Erythroblast (primary cell): ENCODE data around the gene SZT2.
"Not testable (repeated sequence)": the region's sequence is repeated elsewhere in the genome, so short reads cannot be mapped to it uniquely, and the experiment has no call there.

Experiments
- DNase-seq, 2 experiments: peaks; one replicate each; lab custom pipeline; 2025; lab: John Stamatoyannopoulos, UW
- GATA1 ChIP-seq: IDR thresholded peaks from 2 replicates; pipeline ENCODE4 v1.6.1; 2011; ENCODE audit warnings: low read depth, mild to moderate bottlenecking, control low read depth, low read length, moderate library complexity
- POLR2A ChIP-seq: IDR thresholded peaks from 2 replicates; pipeline ENCODE4 v1.6.1; 2011; ENCODE audit warnings: mild to moderate bottlenecking, low read length

The SZT2 gene

GRCh38 chr1:43499898-43500297, 110.2 kb downstream of the SZT2 start:
- TF ChIP-seq POLR2A = no peak
- TF ChIP-seq GATA1 = no peak
- DNase-seq = no peak

- DNase-seq = not testable (repeated sequence)
These were observed 112.1 kb downstream of the SZT2 start for GRCh38 chr1:43501806-43502205.

GRCh38 chr1:43503534-43503933, 113.8 kb downstream of the SZT2 start:
- no peak for TF ChIP-seq GATA1
- no peak for TF ChIP-seq POLR2A
- DNase-seq = no peak
